Smooth muscle cell (in vitro differentiated cells): ENCODE results near the gene ALMS1. TPM values are rescaled to one million over a fixed set of nuclear protein-coding genes. Genes with fewer than 3 reads are reported as not detected.
"Not testable (repeated sequence)": the region's sequence is repeated elsewhere in the genome, so short reads cannot be mapped to it uniquely, and the experiment has no call there.

ENCODE experiments used
- DNase-seq: peaks from one replicate; lab custom pipeline; 2025; ENCODE audit not compliant: unreplicated experiment; lab: John Stamatoyannopoulos, UW
- H2AFZ ChIP-seq: fragments of 200-600 bp; sonication (generic); 2 replicates; pipeline ENCODE4 v1.6.0; 2016; ENCODE audit warnings: antibody characterized with exemption, low read depth, mild to moderate bottlenecking
- H3F3A ChIP-seq: fragments of 200-600 bp; sonication (generic); 2 replicates; pipeline ENCODE4 v1.6.0; 2017; ENCODE audit warnings: antibody characterized with exemption, low read depth
- H3K27ac ChIP-seq: fragments of 200-600 bp; sonication (generic); 2 replicates; pipeline ENCODE4 v1.5.1; 2016; ENCODE audit warnings: low read depth, mild to moderate bottlenecking
- H3K27me3 ChIP-seq: fragments of 200-600 bp; sonication (generic); 2 replicates; pipeline ENCODE4 v1.6.1; 2016; ENCODE audit warnings: low read depth, mild to moderate bottlenecking
- H3K36me3 ChIP-seq: fragments of 200-600 bp; sonication (generic); 2 replicates; pipeline ENCODE4 v1.5.1; 2016; ENCODE audit warnings: low read depth
- H3K4me1 ChIP-seq: fragments of 200-600 bp; sonication (generic); 2 replicates; pipeline ENCODE4 v1.5.1; 2016; ENCODE audit warnings: low read depth
- H3K4me2 ChIP-seq: fragments of 200-600 bp; sonication (generic); 2 replicates; pipeline ENCODE4 v1.6.0; 2016; ENCODE audit warnings: mild to moderate bottlenecking
- H3K4me3 ChIP-seq: fragments of 200-600 bp; sonication (generic); 2 replicates; pipeline ENCODE4 v1.5.1; 2016; ENCODE audit warnings: mild to moderate bottlenecking
- H3K79me2 ChIP-seq: fragments of 200-600 bp; sonication (generic); 2 replicates; pipeline ENCODE4 v1.6.0; 2016; ENCODE audit warnings: low read depth, mild to moderate bottlenecking
- H3K9ac ChIP-seq: fragments of 200-600 bp; sonication (generic); 2 replicates; pipeline ENCODE4 v1.6.0; 2016; ENCODE audit warnings: low read depth
- H3K9me3 ChIP-seq: fragments of 200-600 bp; sonication (generic); replicated peaks from 2 replicates; pipeline ENCODE4 v1.5.1; 2016; ENCODE audit warnings: low read depth
- H4K20me1 ChIP-seq: fragments of 200-600 bp; sonication (generic); 2 replicates; pipeline ENCODE4 v1.6.0; 2016; ENCODE audit warnings: low read depth
- CTCF ChIP-seq: fragments of 200-600 bp; sonication (generic); IDR thresholded peaks from 2 replicates; pipeline ENCODE4 v1.5.1; 2017; ENCODE audit warnings: borderline replicate concordance, mild to moderate bottlenecking, antibody characterized with exemption; ENCODE audit not compliant: insufficient read depth, poor library complexity, severe bottlenecking
- WGBS: methylation state at CpG from one replicate; pipeline ENCODE4 v1.1.7; 2016; ENCODE audit warnings: low lambda C conversion rate; 5-methylcytosine and 5-hydroxymethylcytosine counted together
- polyA plus RNA-seq: library from polyadenylated mRNA; unstranded; fragments of >200 nt; fragmentation: Nextera tagmentation; extraction: Ambion mirVana; gene quantifications from 2 replicates; pipeline ENCODE4 v1.2.1, GENCODE V29; 2016
- total RNA-seq: library from RNA; depleted of rRNA; stranded (reverse); fragments of >200 nt; gene quantifications from 2 replicates; pipeline ENCODE4 v1.2.3, GENCODE V29; 2014

ALMS1 gene
- total and polyA plus RNA-seq, 2 experiments from 2014 or later, result 2.3 to 19.6 TPM

DNA sequence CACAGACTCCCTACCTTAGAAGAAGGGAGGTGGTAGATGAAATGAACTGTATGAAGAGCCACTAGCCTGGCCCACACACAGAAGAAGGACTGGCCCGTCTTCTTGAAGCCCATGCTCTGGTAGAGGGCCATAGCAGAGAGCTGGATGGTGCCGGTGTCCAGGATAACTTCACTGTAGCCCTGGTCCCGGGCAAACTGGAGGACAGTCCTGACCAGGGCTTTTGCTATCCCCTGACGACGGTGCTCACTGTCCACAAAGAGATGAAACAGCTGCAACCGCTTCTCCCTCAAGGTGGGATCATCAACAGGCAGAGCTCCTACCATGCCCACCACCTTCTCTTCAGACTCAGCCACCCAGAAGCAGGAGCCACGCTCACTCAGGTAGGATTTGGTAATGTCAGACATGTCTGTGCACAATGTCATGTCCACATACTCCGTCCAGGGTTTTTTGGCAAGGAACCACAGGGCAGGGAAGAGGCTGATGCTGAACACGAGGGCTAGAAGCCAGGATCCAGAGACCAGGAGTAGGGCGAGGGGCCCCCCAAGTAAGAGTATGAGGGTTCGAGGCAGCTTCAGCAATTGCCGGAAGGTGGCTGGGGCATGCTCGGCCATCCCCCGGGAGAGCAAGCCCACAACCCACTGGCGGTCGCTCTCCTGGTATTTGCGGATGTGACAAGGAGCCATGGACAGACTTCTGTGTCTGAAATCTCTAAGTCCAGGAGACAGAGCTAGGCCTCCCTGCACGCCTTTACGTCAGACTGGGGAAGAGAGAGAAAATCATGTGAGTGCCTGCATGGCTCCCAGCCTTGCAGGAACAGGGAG is 255.5 kb downstream of the ALMS1 start:
- no peaks in the 10 kb centered on the region for H3K27me3 ChIP-seq
- H3F3A ChIP-seq, result no peaks in the 10 kb centered on the region
- no peaks in the 10 kb centered on the region for H3K9me3 ChIP-seq
- TF ChIP-seq CTCF, result no peak
- no peaks in the 10 kb centered on the region for H3K4me1 ChIP-seq
- no peak overlapping the region for H3K4me3 ChIP-seq
- H3K27ac ChIP-seq, result no peak overlapping the region
- H4K20me1 ChIP-seq, result no peaks in the 10 kb centered on the region
- H3K9ac ChIP-seq, result no peak overlapping the region
- no peaks in the 10 kb centered on the region for H3K36me3 ChIP-seq
- DNase-seq, result no peak
- H3K4me2 ChIP-seq, result no peak overlapping the region
- H3K79me2 ChIP-seq, result no peaks in the 10 kb centered on the region
- WGBS, result 90% methylated on average over 19 of the region's 19 CpGs
- H2AFZ ChIP-seq, result no peak overlapping the region

DNA sequence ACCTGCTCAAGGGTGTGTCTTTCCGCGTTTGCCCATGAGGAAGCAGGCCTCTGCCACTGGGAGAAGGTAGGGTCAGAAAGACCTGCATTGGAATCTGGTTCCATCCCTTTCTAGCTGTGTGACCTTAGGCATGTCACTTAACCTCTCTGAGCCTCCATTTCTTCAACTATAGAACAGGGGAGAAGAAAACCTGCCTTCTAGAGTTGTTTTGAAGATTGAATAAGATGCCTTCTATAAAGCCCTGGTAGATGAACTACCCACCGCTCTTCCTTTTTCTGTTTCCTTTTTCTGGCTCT is 256.1 kb downstream of the ALMS1 start:
- no peaks in the 10 kb centered on the region for H4K20me1 ChIP-seq
- DNase-seq, result no peak
- no peak overlapping the region for H2AFZ ChIP-seq
- no peaks in the 10 kb centered on the region for H3K36me3 ChIP-seq
- no peaks in the 10 kb centered on the region for H3K4me1 ChIP-seq
- no peaks in the 10 kb centered on the region for H3K27me3 ChIP-seq
- no peaks in the 10 kb centered on the region for H3F3A ChIP-seq
- H3K4me2 ChIP-seq, result no peak overlapping the region
- no peak for TF ChIP-seq CTCF
- no peaks in the 10 kb centered on the region for H3K79me2 ChIP-seq
- H3K27ac ChIP-seq, result no peak overlapping the region
- no peaks in the 10 kb centered on the region for H3K9me3 ChIP-seq
- 93% methylated on average over 3 of the region's 3 CpGs for whole genome bisulfite sequencing
- no peak overlapping the region for H3K9ac ChIP-seq
- H3K4me3 ChIP-seq, result no peak overlapping the region

GRCh38 chr2:73642338-73643018 is 256.8 kb downstream of the ALMS1 start, which contains the start of gene NAT8:
NAT8 (minus strand) TSS chr2:73642422; CDS start chr2:73641628, 794 bp downstream.
- Histone ChIP-seq H3K9ac (no peak within 1 kb of the TSS), H3F3A (no peaks in the 10 kb centered on the region), H3K27ac (no peak within 1 kb of the TSS), H3K4me1 (no peaks in the 10 kb centered on the region), H2AFZ (no peak within 1 kb of the TSS), H3K36me3 (no peaks in the 10 kb centered on the region), H3K9me3 (no peaks in the 10 kb centered on the region), H3K4me3 (no peak within 1 kb of the TSS), H3K4me2 (no peak within 1 kb of the TSS), H3K79me2 (no peaks in the 10 kb centered on the region), H3K27me3 (no peaks in the 10 kb centered on the region), H4K20me1 (no peaks in the 10 kb centered on the region)
- WGBS, result 93% methylated on average over 13 of the region's 13 CpGs
- TF ChIP-seq CTCF, result no peak
- DNase-seq, result no peak

DNA sequence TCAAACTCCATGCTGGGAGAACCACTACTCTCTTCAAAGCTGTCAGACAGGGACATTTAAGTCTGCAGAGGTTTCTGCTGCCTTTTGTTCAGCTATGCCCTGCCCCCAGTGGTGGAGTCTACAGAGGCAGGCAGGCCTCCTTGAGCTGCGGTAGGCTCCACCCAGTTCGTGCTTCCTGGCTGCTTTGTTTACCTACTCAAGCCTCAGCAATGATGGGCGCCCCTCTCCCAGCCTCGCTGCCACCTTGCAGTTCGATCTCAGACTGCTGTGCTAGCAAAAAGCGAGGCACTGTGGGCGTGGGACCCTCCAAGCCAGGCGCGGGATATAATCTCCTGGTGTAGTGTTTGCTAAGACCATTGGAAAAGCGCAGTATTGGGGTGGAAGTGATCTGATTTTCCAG is 262.1 kb downstream of the ALMS1 start:
- H3K4me2 ChIP-seq, H3F3A ChIP-seq: not testable (repeated sequence)
- 90% methylated on average over 10 of the region's 10 CpGs for WGBS

More for the DNA sequence above, 262.1 kb downstream of the ALMS1 start:
- H2AFZ ChIP-seq, H3K27ac ChIP-seq, H3K79me2 ChIP-seq, H3K36me3 ChIP-seq, H3K4me1 ChIP-seq, H3K9me3 ChIP-seq, H3K27me3 ChIP-seq, DNase-seq, H3K9ac ChIP-seq, H3K4me3 ChIP-seq, H4K20me1 ChIP-seq: not testable (repeated sequence)
